IPS-NIHi11 (cell line): Measurements from ENCODE around the gene FEM1A.

Experiments
- DNase-seq: peaks from one replicate; pipeline ENCODE4 v3.0.0; 2012; ENCODE audit warnings: mixed read lengths, low spot score

FEM1A gene

GRCh38 chr19:4847190-4847973, 55.8 kb downstream of the FEM1A start:
- no peak for DNase-seq

- no peak for DNase-seq
These were observed 57.5 kb downstream of the FEM1A start for GRCh38 chr19:4849019-4849418.
